Stimulated activated CD8-positive, alpha-beta memory T cell treated with anti-CD3 and anti-CD28 coated beads, Interleukin-15, amount 100 ng/mL, for 4 hours (primary cell): ENCODE data around the gene NPAS3.

Experiments used
- DNase-seq, 2 donors: peaks; one replicate each; pipeline ENCODE4 v3.0.0-alpha.2; 2020; ENCODE audit warnings: low read depth in 2 of 2

NPAS3 gene

GRCh38 chr14:33629792-33630191 is 691.1 kb downstream of the NPAS3 start:
- no peak for DNase-seq

GRCh38 chr14:33631021-33631420 is 692.3 kb downstream of the NPAS3 start:
- DNase-seq: no peak

DNA sequence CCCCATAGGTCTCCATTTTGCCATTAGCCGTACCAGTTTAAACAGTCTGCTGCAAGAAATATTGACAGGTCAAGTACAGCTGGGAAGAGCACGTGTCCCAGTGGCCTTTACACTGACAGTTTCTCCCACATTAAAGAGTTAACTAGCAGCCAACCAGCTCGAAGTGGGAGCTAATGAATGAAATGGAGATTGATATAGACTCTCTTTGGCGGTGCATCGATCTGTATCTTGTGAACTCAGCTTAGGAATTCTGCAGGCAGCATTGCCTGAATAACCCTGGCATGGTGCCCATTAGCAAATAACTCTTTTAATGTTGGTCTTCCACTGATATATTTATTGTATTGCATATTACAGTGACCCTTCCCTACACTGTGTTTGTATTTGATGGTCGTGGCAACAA is 692.8 kb downstream of the NPAS3 start:
- no peak for DNase-seq

DNA sequence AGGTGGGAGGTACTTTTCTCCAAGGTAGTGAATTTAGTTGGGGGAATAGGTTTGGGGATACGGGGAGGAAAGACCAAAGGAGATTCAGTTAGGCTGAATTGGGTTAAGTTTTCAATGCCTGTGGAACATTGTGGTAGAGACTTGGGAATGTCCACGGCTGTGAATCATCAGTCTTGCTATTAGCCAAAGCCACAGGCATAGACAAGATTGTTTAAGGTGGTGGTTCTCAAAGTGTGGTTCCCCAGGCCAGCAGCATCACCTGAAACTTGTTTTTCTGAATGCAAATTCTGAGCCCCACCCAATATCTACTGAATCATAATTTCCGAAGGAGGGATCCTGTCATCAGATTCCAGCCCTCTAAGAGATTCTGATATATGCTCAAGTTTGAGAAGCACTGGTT is 696.0 kb downstream of the NPAS3 start:
- no peak for DNase-seq

DNA sequence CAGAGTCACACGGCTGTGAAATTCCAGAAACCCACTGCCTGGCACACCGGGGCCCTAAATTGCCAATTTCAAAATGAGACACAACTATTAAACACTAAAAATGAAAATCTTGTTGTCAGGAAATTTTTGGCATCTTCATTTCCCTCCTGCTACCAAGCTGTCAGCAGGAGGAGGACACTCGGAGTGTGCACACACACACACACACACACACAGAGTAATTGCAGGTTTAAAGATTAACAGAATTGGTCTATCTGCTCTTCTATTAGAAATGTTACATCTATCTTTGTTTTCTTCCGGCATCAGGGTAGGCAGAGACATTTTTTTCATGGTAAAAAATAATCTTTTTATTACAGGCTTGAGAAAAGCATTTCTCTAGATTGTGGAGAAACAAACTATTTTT is 698.0 kb downstream of the NPAS3 start:
- no peak for DNase-seq

GRCh38 chr14:33642080-33642479 is 703.4 kb downstream of the NPAS3 start:
- no peak for DNase-seq

DNA sequence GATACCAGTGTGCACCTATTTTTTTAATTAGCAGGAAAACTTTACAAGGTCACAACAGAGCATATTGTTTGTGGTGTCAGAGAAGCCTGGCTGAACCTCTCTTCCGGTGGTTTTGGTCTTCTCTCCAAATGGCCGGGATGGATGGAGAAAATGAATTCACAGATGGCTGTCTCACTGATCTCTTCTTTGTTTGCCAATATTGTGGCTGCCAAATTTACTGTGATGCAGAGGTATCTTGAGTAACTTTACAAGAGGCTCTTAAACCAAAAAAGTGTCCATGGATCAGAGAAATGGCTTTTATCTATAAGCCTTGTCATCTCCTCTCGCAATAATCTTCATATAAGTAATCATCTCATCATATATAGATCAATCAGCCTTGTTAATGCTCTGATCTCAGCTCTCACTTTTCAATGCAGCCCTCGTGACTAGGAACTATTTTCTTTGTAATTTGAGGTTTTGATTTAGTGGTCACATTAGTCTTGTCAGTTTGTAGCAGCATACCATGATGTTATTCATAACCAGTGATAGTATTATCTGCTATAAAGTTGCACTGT is 704.1 kb downstream of the NPAS3 start:
- no peak for DNase-seq

DNA sequence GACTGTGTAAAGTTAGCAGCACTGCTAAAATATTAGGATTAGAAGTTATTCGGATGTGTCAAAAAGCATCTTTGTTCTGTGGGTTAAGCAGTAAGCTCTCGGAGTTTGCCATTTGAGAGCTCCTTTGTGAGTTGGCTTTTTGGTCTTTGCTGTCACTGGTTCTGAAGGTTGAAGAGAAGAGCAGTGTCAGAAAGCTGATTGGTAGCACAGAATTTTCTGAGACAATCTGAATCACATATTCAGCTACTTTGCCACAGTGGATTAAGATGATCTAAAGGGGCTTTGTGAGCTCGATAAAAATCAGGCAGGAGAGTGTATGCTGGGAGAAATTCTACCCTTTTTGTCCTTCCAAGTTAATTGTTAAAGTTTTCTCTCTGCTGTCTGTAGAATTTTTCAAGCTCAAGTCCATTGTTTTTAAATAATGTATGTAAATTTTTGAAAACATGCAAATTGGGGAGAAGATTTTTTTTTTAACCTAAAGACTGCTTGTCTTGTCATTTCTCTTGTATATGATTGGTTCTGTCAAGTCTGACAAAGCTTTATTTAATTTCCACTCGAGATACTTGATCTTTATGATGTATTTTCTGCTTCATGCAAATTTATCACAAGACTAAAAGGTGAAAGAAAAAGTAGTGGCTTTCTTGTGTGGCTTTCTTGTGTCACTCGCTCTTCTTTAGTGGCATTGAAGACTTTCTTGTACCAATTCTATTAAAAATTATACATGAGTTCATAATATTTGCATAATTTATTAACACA is 704.9 kb downstream of the NPAS3 start:
- no peak for DNase-seq

DNA sequence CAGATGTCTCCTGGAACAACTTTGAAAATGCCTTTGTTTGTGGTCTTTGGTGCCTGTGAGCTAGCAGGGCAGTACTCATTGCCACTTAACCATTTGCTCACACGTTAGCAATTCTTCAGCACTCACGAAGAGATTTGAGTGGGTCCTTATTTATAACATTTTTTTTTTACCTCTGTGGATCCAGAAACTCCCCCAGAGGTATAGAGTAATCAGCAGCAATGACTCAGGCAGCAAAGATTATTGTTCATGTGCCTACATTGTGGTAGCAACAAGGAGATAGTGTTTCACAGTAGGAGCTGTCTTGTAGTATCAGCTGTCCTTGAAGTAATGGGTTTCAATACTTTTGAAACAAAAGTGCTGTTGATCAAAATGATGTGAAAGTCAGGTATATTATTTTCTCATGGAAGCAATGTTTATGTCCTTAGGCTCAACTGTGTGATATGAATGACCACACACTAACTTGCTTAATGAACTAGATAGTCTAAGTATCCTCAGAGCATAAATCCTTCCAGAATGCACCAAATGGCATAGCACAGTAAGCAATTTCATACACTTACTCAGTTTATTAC is 708.1 kb downstream of the NPAS3 start:
- DNase-seq: no peak

GRCh38 chr14:33647385-33647786 is 708.7 kb downstream of the NPAS3 start:
- no peak for DNase-seq

DNA sequence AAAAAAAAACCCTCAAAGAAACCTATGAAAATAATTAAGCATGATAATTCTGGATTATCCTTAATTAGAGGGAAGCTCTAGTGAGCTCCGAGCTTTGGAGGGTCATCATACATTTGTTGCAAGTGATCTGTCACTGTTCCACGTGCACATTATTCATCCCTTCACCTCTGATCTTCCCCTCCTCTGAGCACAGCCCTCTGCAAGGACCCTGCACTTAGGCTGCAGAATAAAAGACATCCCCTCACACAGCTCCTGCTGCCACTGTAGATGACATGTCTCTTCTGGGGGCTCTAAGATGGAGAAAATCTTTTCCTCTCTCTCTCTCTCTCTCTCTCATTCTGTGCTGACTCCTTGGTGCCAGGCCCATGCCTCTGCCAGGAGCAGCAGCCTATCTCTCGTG is 711.8 kb downstream of the NPAS3 start:
- no peak for DNase-seq

GRCh38 chr14:33652566-33653307 is 714.1 kb downstream of the NPAS3 start:
- no peak for DNase-seq

DNA sequence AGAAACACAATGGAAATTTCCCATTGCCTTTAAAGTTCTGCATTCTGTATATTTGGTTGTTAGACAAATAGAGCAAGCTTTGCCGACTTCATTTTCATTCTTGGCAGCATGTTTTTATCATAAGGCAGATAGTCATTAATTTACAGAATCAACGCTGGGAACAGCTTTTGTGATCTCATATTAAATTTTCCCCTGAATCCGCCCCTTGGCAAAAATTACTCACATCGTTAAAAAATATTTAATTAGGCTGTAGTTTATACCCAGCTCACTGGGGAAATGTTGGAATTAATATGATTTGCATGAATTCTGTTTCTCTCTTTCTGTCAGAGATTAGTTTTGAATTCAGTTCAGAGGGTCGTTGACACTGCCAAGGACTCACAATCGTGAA is 714.6 kb downstream of the NPAS3 start:
- DNase-seq: no peak

GRCh38 chr14:33655421-33655820 is 716.7 kb downstream of the NPAS3 start:
- no peak for DNase-seq

DNA sequence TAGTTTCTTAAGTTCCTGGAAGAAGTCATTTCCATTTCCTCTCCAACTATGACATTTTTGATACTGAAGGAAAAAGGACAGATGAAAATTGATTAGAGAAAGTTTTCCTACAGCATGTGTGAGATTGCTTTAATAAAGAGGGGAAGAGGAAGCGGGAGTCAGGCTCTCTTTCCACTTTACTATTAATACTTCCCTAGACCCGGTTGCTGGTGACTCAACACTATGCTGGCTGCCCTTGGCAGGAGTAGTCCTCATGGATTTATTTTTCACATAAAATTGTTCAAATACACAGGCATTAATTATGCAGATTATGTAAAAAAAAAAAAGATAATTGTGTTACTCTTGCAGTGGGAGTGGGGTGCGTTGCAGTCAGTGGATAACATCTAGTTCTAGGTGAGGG is 718.8 kb downstream of the NPAS3 start:
- no peak for DNase-seq

DNA sequence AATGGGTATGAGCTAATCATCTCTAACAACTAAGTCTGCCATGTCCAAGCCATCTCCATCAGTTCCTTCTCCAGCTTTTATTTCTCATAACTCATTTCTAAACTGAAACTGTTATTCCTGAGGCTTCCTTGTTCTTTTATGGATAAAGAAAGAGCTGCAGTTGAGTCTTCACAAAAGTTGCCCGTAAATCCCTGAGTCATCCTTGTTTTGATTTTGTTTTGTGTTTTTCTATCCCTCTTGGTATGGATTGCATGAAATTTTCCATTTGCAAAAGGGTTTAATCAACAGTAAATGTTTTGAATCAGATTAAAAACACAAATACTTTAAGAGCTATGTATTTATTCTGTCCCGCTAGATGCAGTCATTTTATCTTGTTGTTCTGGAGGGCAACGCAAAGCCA is 721.6 kb downstream of the NPAS3 start:
- DNase-seq: no peak

GRCh38 chr14:33661101-33661500 is 722.4 kb downstream of the NPAS3 start:
- no peak for DNase-seq

GRCh38 chr14:33668066-33668465 is 729.4 kb downstream of the NPAS3 start:
- no peak for DNase-seq

GRCh38 chr14:33669111-33669510 is 730.4 kb downstream of the NPAS3 start:
- DNase-seq: no peak

GRCh38 chr14:33670235-33670634 is 731.6 kb downstream of the NPAS3 start:
- DNase-seq: no peak

- DNase-seq: no peak
Observed at GRCh38 chr14:33671556-33671955, 732.9 kb downstream of the NPAS3 start.

DNA sequence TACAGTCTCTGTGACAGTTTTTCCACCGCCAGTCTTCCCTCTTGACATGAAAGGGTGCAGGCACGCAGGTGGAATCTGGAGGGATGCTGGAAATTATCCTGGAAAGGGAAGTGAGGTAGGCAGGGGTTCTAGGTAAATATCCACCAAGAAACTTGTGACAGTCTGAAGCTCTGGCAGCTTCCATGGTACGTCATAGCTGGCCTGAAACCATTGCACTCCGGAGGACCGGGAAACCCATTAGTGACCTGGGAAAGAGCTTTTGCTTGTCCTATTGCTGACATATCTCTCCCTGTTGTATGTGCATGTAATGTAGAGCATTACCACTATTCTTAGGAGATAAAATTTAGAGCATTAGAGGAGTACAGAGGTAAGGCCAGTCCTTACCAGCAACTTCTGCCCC is 736.2 kb downstream of the NPAS3 start:
- DNase-seq: no peak
